A549 (cell line): ENCODE results near the gene CEP135. TPM values are rescaled to one million over a fixed set of nuclear protein-coding genes. Genes with fewer than 3 reads are reported as not detected.

Experiments
- ATAC-seq, 2 experiments: fragments of 200-7000 bp in 1 of 2; fragments of >200 bp in 1 of 2; cut with Nextera tagmentation in 1 of 2; cut with Tn5 transposase in 1 of 2; 3 replicates each; pipeline versions ENCODE4 v1.8.0 to v1.9.1; 2018 to 2020; ENCODE audit warnings: mild to moderate bottlenecking in 1 of 2, moderate library complexity in 1 of 2
- CTCF ChIA-PET: fragments of 300-600 bp; sonication (Branson Sonifier 250); formaldehyde crosslinking; extraction: SDS; loops from one replicate; lab custom pipeline; 2021; ENCODE audit warnings: antibody characterized with exemption, inconsistent platforms; lab: Yijun Ruan, JAX
- POLR2A ChIA-PET: fragments of 350-600 bp; formaldehyde crosslinking; extraction: SDS; loops from one replicate; lab custom pipeline; 2021; ENCODE audit warnings: antibody characterized with exemption, inconsistent platforms; lab: Yijun Ruan, JAX
- DNase-seq, 2 experiments: peaks; one replicate each; pipeline versions ENCODE4 v3.0.0 to v3.0.0-alpha.2; 2011 to 2016; ENCODE audit warnings: low read depth in 1 of 2, low spot score in 1 of 2
- FAIRE-seq: peaks from 2 replicates; lab custom pipeline; 2011; peaks lifted over from hg19 to GRCh38; lab: Jason Lieb, UNC
- H3K27ac ChIP-seq, 2 experiments: fragments of >200 bp; sonication (Bioruptor Twin); formaldehyde crosslinking; 3 replicates each; pipeline ENCODE4 v1.5.1; 2016 to 2017
- H3K4me1 ChIP-seq: fragments of >200 bp; sonication (Bioruptor Twin); formaldehyde crosslinking; 3 replicates; pipeline ENCODE4 v1.6.1; 2016
- H3K4me2 ChIP-seq: fragments of >200 bp; sonication (Bioruptor Twin); formaldehyde crosslinking; 3 replicates; pipeline ENCODE4 v1.6.1; 2016
- H3K4me3 ChIP-seq: fragments of >200 bp; sonication (Bioruptor Twin); formaldehyde crosslinking; 3 replicates; pipeline ENCODE4 v1.5.1; 2016
- H3K9me3 ChIP-seq: fragments of >200 bp; sonication (Bioruptor Twin); formaldehyde crosslinking; 3 replicates; pipeline ENCODE4 v1.6.1; 2016
- BCL3 ChIP-seq: fragments of >200 bp; sonication (Bioruptor Twin); formaldehyde crosslinking; IDR thresholded peaks from 3 replicates; pipeline ENCODE4 v1.6.1; 2016
- BHLHE40 ChIP-seq: IDR thresholded peaks from 2 replicates; pipeline ENCODE4 v1.6.1; 2012; ENCODE audit warnings: low read depth, low read length, inconsistent platforms
- CHD2 ChIP-seq: fragments of 150-350 bp; IDR thresholded peaks from 2 replicates; pipeline ENCODE4 v1.6.1; 2014; ENCODE audit warnings: low read length; ENCODE audit not compliant: partially characterized antibody
- EHF ChIP-seq: fragments of 250-450 bp; sonication (Bioruptor Pico); IDR thresholded peaks from 2 replicates; pipeline ENCODE4 v1.5.0; 2020; ENCODE audit warnings: mild to moderate bottlenecking
- FOXS1 ChIP-seq: fragments of 250-450 bp; sonication (Bioruptor Pico); IDR thresholded peaks from 2 replicates; pipeline ENCODE4 v1.5.0; 2020; ENCODE audit warnings: mild to moderate bottlenecking, moderate library complexity
- HEYL ChIP-seq: fragments of 250-450 bp; sonication (Bioruptor Pico); IDR thresholded peaks from 2 replicates; pipeline ENCODE4 v1.8.0; 2021; ENCODE audit warnings: mild to moderate bottlenecking, moderate library complexity
- HOXB13 ChIP-seq: fragments of 250-450 bp; sonication (Bioruptor Pico); IDR thresholded peaks from 2 replicates; pipeline ENCODE4 v1.5.0; 2020; ENCODE audit warnings: low read depth, mild to moderate bottlenecking, moderate library complexity
- HOXB5 ChIP-seq: fragments of 250-450 bp; sonication (Bioruptor Pico); IDR thresholded peaks from 2 replicates; pipeline ENCODE4 v1.5.0; 2020; ENCODE audit warnings: mild to moderate bottlenecking, moderate library complexity
- JUN ChIP-seq, 2 experiments: fragments of >200 bp; sonication (Bioruptor Twin); formaldehyde crosslinking; IDR thresholded peaks; 2 replicates in 1 of 2; 3 replicates in 1 of 2; pipeline ENCODE4 v1.6.1; 2016 to 2017
- KDM5A ChIP-seq: fragments of 200-600 bp; sonication (generic); IDR thresholded peaks from 2 replicates; pipeline ENCODE4 v1.6.1; 2016; ENCODE audit warnings: antibody characterized with exemption, mild to moderate bottlenecking
- NPAS2 ChIP-seq: fragments of 250-450 bp; sonication (Bioruptor Pico); IDR thresholded peaks from 2 replicates; pipeline ENCODE4 v1.8.0; 2022; ENCODE audit warnings: mild to moderate bottlenecking, moderate library complexity, borderline replicate concordance
- PBX3 ChIP-seq: IDR thresholded peaks from 2 replicates; pipeline ENCODE4 v1.6.1; 2012
- POLR2A ChIP-seq: IDR thresholded peaks from 2 replicates; pipeline ENCODE4 v1.6.1; 2012; ENCODE audit warnings: mild to moderate bottlenecking, low read length
- RARB ChIP-seq: fragments of 250-450 bp; sonication (Bioruptor Pico); IDR thresholded peaks from 2 replicates; pipeline ENCODE4 v1.8.0; 2021; ENCODE audit warnings: mild to moderate bottlenecking, moderate library complexity
- RCOR1 ChIP-seq: fragments of 150-350 bp; IDR thresholded peaks from 2 replicates; pipeline ENCODE4 v1.6.1; 2014; ENCODE audit warnings: antibody characterized with exemption, low read length, low read depth
- REST ChIP-seq: fragments of 200-600 bp; sonication (generic); IDR thresholded peaks from 2 replicates; pipeline ENCODE4 v1.6.1; 2016; ENCODE audit warnings: antibody characterized with exemption, mild to moderate bottlenecking, moderate library complexity
- RNF2 ChIP-seq: fragments of 200-600 bp; sonication (generic); IDR thresholded peaks from 2 replicates; pipeline ENCODE4 v1.6.1; 2016; ENCODE audit warnings: low read depth, mild to moderate bottlenecking, antibody characterized with exemption, moderate library complexity, borderline replicate concordance
- TP53 ChIP-seq: fragments of 250-450 bp; sonication (Bioruptor Pico); IDR thresholded peaks from 2 replicates; pipeline ENCODE4 v1.5.0; 2021; ENCODE audit warnings: mild to moderate bottlenecking, moderate library complexity
- ZC3H11A ChIP-seq: fragments of 450-650 bp; IDR thresholded peaks from 2 replicates; pipeline ENCODE4 v1.6.1; 2014; ENCODE audit warnings: antibody characterized with exemption, mild to moderate bottlenecking
- ZFP36 ChIP-seq: fragments of 450-650 bp; IDR thresholded peaks from 2 replicates; pipeline ENCODE4 v1.6.1; 2014; ENCODE audit warnings: borderline replicate concordance; ENCODE audit not compliant: partially characterized antibody
- WGBS: methylation state at CpG from one replicate; pipeline ENCODE4 v1.1.6; 2017; ENCODE audit errors: missing lambda C conversion rate; 5-methylcytosine and 5-hydroxymethylcytosine counted together
- polyA plus RNA-seq, 4 experiments: library from polyadenylated mRNA; depleted of rRNA in 3 of 4; stranded (reverse); fragments of >200 nt; fragmentation: RNase III in 1 of 4; extraction: RNeasy Plus Mini Kit Qiagen cat#74134 plus additional on column Dnase treatment in 1 of 4; gene quantifications; 2 replicates in 3 of 4; 3 replicates in 1 of 4; pipeline ENCODE4 v1.2.3, GENCODE V29; 2011 to 2017

CEP135 gene
- polyA plus RNA-seq, 2 of the 4 experiments (the other 2 are of a cell fraction), result 7.3 to 10.6 TPM

- TF ChIP-seq HEYL, result no peak
- no peak for TF ChIP-seq TP53 (CRISPR knock-in tag)
- TF ChIP-seq KDM5A, result no peak
- TF ChIP-seq RNF2, result no peak
- no peak for TF ChIP-seq CHD2
- TF ChIP-seq BHLHE40, result no peak
These were observed 104.2 kb downstream of the CEP135 start (continued) for GRCh38 chr4:56052966-56053365.

GRCh38 chr4:56055027-56055977, 106.6 kb downstream of the CEP135 start:
- TF ChIP-seq EHF (CRISPR knock-in tag) (no peak), REST (no peak), NPAS2 (CRISPR knock-in tag) (no peak), HOXB13 (no peak), ZC3H11A (no peak), KDM5A (no peak), HEYL (no peak), FOXS1 (CRISPR knock-in tag) (no peak), JUN (IDR thresholded peaks at IDR 0.05) (no peak), TP53 (CRISPR knock-in tag) (no peak), BCL3 (no peak), RARB (CRISPR knock-in tag) (no peak), RCOR1 (no peak), ZFP36 (no peak)
- Histone ChIP-seq H3K27ac (no peak overlapping the region), H3K4me3 (no peak overlapping the region), H3K4me1 (no peaks in the 10 kb centered on the region), H3K9me3 (no peaks in the 10 kb centered on the region), H3K4me2 (no peak overlapping the region)
- CTCF ChIA-PET, result no interaction called here
- WGBS, result 61% methylated on average over 8 of the region's 8 CpGs
- DNase-seq (no peak), ATAC-seq (no peak), FAIRE-seq (no peak)
- POLR2A ChIA-PET, result no interaction called here

- H3K4me1 ChIP-seq, result no peaks in the 10 kb centered on the region
- CTCF ChIA-PET, result no interaction called here
- no peak overlapping the region for H3K27ac ChIP-seq
- no peak overlapping the region for H3K4me2 ChIP-seq
- no peak for TF ChIP-seq PBX3
- no peak for TF ChIP-seq HOXB5 (CRISPR knock-in tag)
- TF ChIP-seq POLR2A, result no peak
- TF ChIP-seq, all 56 proteins: peak for 0
- FAIRE-seq (no peak), DNase-seq (no peak), ATAC-seq (no peak)
- POLR2A ChIA-PET, result no interaction called here
- WGBS, result 28% methylated on average over 1 of the region's 1 CpG
- H3K9me3 ChIP-seq, result no peaks in the 10 kb centered on the region
- no peak overlapping the region for H3K4me3 ChIP-seq
These were observed 107.2 kb downstream of the CEP135 start for GRCh38 chr4:56055991-56056390.
